CD4-positive, alpha-beta memory T cell (primary cell): ENCODE measurements around the gene RAB8B. TPM values are rescaled to one million over a fixed set of nuclear protein-coding genes. Genes with fewer than 3 reads are reported as not detected.

Experiments used
- polyA plus RNA-seq, 2 donors: library from polyadenylated mRNA; unstranded; fragments of 300-500 nt; fragmentation: Illumina TruSeq; gene quantifications; one replicate each; pipeline ENCODE4 v1.2.3, GENCODE V29; 2021
- total RNA-seq, 2 experiments: library from RNA; stranded (reverse); gene quantifications; one replicate each; pipeline ENCODE4 v1.2.3, GENCODE V29; 2021

RAB8B gene
- total and polyA plus RNA-seq, 4 experiments from 2014 or later, result 35.1 to 86.4 (median 72.2) TPM

Other genes starting within 250 kb of the RAB8B start
- gene TPM1, start 146.9 kb upstream of the RAB8B start, total RNA-seq, result 10 to 100 TPM; 25.5 to 29.4 TPM
- gene TPM1, start 146.9 kb upstream of the RAB8B start, polyA plus RNA-seq, result 10 to 100 TPM in 1 of 2 donors, 1 to 10 TPM in 1; 8.5 to 11.2 TPM
- gene LACTB, start 67.7 kb upstream of the RAB8B start, total RNA-seq, result 10 to 100 TPM; 11.7 to 12.1 TPM
- 10 to 100 TPM in 1 of 2 donors, 1 to 10 TPM in 1; 8.9 to 11.5 TPM for gene LACTB, start 67.7 kb upstream of the RAB8B start, polyA plus RNA-seq
- gene RPS27L, start 32.1 kb upstream of the RAB8B start, total RNA-seq, result 100 to 1,000 TPM; 150 to 161 TPM
- gene RPS27L, start 32.1 kb upstream of the RAB8B start, polyA plus RNA-seq, result 100 to 1,000 TPM; 187 to 211 TPM
- gene APH1B, start 88.0 kb downstream of the RAB8B start, total RNA-seq, result 10 to 100 TPM; 23.0 to 28.4 TPM
- 10 to 100 TPM; 11.9 to 13.3 TPM for gene APH1B, start 88.0 kb downstream of the RAB8B start, polyA plus RNA-seq
- gene CA12, start 192.2 kb downstream of the RAB8B start, total RNA-seq, result not detected
- gene CA12, start 192.2 kb downstream of the RAB8B start, polyA plus RNA-seq, result not detected